DLD1 (cell line): Measurements from ENCODE around the gene BCAR3.
"Not testable (repeated sequence)": the region's sequence is repeated elsewhere in the genome, so short reads cannot be mapped to it uniquely, and the experiment has no call there.

Source experiments
- in situ Hi-C: cut with HindIII; loops from 2 replicates; pipeline ENCODE4 v1.10.0; 2017; ENCODE audit warnings: low sequenced_read_pairs

BCAR3 gene

GRCh38 chr1:93602101-93602500 is 79.5 kb downstream of the BCAR3 start:
- in situ Hi-C loops: no loop called here

DNA sequence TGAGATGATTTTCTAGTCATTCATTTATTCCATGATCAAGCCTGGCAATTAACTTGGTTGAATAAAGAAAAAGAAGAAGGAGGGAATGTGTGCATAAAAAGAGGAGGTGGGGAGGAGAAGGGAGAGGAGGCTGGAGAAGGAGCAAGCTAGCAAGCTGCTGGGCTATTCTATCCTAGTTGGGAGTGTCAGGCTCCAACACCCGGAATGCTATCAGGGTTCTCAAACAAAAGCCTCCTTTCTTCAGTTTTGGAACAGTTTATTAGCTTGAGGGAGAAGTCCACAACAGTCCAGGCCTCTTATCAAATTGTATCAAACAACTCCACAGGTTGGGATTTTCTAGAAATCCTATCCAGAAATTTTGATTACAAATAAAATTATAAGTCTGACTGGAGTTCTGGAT is 80.0 kb downstream of the BCAR3 start:
- in situ Hi-C loops: no loop called here

DNA sequence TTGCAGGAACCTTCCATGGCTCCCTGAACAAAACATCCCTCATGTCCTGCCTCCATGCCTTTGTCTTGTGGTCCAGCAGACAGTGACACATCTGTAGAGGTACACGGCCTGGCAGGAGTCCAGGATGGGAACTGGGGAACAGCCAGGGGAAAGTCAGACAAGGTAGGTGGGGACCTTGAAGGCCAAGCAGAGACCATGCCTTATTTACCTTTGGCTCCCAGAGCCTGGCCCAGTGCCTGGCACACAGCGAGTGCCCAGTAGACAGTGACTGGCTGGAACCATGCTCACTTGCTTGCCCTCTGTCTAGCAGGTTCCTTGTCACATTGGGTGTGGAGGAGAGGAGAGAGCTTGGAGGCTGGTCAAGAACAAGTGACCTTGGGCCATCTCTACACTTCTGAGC is 81.0 kb downstream of the BCAR3 start:
- in situ Hi-C loops: no loop called here

DNA sequence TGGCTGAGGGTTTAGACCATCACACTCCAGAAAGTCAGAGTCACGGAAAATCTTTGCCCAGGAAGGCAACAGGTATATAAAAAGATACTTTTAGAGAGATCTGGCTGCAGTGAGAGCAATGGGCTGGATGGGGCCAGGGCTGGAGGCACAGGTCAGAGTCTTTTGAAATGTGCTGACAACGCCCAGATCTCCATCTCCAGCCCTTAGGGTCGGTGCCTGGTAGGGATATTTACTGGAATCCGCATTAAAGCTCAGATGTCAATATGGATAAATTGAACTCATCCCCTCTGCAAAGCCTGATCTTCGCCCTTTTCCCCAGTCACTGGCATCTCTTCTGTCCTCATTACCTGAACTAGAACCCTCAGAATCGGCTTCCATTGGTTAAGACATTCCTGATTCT is 82.2 kb downstream of the BCAR3 start:
- in situ Hi-C loops: no loop called here

GRCh38 chr1:93598861-93599439 is 82.7 kb downstream of the BCAR3 start:
- in situ Hi-C loops: no loop called here

DNA sequence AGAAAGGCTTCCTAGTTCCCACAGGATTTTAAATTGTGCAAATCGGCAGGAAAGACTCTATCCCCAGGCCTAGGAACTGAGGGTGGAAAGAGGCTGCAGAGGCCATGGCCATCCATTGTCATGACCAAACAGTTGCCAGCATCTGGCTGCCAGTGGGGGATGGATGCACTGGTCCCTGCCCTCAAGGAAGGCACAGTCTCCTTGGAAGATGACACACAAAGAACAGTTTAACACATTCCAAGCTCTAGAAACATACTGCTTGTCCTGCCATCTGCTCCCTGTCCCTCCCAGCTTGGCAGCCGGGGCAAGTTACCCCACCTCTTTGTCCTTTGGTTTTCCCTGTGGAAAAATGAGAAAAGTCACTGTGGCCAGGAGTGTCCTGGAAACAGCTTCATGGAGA is 83.2 kb downstream of the BCAR3 start:
- in situ Hi-C loops: no loop called here

DNA sequence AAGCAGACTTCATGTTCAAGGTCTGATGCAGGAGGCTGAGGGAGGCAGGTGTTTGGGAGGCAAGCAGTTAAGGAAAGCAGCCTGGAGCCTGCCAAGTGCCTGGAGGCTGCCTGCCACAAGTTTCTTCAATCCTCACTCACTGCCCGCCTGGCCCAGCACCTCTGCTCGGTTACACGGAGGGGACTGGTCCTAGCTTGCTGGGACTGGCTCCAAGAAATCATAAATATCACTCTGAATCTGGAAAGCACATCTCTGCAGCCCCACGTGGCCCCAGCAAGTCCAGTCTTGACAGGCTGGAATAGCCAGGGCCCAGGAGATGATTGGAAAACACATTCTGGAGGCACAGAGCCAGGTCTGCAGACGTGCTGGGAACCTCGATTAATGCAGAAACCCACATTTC is 83.9 kb downstream of the BCAR3 start:
- in situ Hi-C loops: no loop called here

GRCh38 chr1:93596329-93597089 is 85.1 kb downstream of the BCAR3 start:
- in situ Hi-C loops: no loop called here

DNA sequence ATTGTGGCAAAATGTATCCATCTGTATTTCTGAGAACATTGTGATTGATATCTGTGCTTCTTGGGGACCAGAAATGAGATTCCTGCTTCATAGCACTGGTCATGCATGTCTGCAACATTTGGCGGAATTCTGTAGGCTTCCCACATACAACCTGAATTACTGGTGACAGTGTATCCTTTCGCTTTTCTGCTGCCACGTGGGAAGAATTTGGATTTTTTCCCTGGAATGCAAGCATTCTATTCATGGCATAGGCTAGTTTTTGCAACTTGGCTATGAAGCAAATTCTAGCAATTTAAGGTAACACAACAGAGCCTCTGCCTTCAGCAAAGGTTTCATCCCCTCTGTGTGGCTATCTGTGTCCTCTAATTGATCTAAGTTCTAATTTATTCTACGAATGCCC is 85.9 kb downstream of the BCAR3 start:
- in situ Hi-C loops: no loop called here

GRCh38 chr1:93595266-93595665 is 86.4 kb downstream of the BCAR3 start:
- in situ Hi-C loops: no loop called here

- in situ Hi-C loops: no loop called here
Measured at GRCh38 chr1:93594603-93594880, 87.1 kb downstream of the BCAR3 start.

- in situ Hi-C loops: no loop called here
Measured at GRCh38 chr1:93593854-93594602, 87.6 kb downstream of the BCAR3 start.

- in situ Hi-C loops: no loop called here
Measured at GRCh38 chr1:93592551-93592949, 89.1 kb downstream of the BCAR3 start.

DNA sequence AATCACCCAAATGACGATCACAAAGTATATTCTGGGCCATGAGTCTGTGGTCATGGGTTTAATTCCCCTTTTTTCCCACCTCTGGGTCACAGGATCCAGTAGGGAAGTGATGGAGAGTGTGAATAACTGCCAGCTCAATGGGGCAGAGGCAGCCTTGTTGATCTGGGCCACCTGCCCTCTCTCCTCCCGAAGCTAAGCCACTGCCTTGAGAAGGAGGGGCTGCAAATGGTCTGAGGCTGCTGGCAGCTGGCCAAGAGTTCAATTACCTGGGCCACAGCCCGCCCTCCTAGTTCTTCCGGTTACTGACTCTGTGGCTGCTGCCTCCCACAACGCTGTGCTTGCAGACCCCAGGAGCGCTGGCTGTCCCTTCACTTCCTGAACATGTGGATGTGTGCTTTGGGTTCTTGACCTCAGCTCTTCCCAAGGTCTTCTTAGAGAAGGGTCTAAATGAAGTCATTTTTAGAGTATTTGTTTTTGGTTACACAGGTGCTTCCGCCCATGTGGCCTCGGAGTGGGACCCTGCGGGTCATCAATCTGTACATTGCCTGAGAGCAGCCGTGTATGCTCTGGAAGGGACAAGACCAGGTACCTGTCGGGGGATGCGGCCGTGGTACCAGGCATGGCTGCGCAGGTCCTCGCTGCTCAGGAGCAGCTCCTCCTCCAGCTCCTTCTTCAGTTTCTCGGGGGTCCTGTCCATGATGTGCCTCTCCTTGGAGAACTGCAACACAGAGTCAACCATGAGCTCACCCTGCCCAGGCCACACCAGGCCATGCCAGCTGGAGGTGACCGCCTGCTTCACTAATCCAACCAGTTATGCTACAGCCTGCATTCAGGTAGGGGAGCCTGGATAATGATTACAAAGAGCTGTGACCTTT is 89.7 kb downstream of the BCAR3 start:
- in situ Hi-C loops: no loop called here

DNA sequence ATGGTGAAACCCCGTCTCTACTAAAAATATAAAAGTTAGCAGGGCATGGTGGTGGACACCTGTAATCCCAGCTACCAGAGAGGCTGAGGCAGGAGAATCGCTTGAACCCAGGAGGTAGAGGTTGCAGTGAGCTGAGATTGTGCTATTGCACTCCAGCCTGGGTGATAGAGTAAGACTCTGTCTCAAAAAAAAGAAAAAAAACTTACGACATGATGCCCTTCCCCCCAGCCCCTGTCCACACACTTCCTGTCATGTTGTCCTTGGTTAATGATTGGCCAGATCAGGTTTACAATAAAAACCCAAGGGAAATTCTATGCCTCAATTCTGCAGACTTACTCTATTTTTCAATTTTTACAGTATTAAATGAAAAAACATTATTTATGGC is 90.4 kb downstream of the BCAR3 start:
- in situ Hi-C loops: not testable (repeated sequence)

DNA sequence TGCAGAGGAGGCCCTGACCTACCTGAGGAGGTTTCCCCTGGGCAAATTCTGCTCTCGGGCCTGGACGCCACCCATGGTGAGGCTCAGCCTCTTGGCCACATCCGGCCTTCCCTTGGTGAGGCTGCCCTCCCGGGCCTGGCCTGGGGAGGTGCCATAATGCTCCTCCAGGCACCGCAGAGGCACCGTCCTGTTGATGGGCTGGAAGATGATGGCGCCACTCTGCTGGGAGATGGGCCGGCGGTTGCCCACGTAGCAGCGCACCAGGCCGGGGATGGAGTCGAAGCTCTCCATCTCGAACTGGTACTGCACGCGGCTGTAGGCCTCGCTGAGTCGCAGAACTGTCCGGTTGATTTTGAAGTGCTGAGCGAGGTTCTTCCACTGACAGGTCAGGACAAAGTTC is 92.7 kb downstream of the BCAR3 start:
- in situ Hi-C loops: no loop called here

DNA sequence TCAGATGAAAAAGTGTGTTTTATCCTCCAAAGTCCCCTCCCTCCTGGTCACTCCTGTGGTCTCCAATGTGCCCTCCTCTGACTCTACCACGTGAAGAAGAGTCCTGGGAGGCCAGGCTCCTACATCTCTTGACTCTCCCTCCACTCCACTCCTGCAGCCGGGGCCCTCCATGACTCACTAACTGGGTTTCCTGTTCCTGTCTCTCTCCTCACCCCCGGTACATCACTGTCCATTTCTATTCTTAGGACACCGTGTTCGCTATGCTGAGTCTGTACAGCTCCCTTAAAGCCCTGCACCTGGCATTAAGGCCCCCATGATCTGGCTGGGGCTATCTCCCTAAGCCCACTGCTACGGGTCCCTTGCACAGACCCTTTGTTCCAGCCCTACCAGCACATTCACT is 93.4 kb downstream of the BCAR3 start:
- in situ Hi-C loops: no loop called here

GRCh38 chr1:93587354-93587753 is 94.3 kb downstream of the BCAR3 start:
- in situ Hi-C loops: no loop called here

- in situ Hi-C loops: no loop called here
Measured at GRCh38 chr1:93585059-93585966, 96.3 kb downstream of the BCAR3 start.

DNA sequence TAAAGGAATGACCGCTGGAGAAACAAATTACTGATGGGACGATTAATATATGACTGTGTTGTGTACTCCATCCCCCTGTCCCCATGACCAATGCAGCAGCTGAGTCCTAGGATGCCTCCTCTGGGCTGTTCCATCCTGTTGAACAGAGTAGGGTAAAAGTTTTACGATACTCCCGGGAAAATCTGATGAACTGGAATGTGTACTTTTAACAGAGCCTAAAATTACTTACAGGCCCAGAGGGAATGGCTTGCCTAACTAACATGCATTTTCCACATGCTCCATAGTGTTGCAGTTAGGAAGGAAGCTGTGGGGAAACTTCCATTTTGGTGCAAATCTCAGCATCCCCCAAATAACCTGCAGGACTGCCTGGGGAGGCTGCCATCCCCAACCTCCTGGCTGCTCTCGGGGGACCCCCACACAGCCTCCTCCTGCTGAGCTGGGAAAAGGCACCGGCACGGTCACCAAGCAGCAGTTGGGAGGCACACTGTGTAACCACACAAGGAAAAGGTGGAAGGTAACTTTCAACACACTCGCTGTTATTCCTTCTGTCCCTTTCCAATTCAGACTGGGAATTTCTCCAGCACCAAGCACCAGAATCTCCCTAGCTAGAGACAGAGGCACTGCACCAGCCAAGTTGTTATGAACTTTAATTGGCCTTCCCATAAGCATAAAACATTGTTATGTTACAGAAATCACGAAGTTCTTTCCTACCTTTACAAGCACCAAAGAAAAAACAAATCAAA is 97.2 kb downstream of the BCAR3 start:
- in situ Hi-C loops: no loop called here
